Keratinocyte (primary cell): ENCODE results near the gene FUT6. TPM values are rescaled to one million over a fixed set of nuclear protein-coding genes. Genes with fewer than 3 reads are reported as not detected.

Source experiments
- DNase-seq: peaks from one replicate; pipeline ENCODE4 v3.0.0-alpha.2; 2011; ENCODE audit warnings: low read depth, missing footprints, low spot score
- FAIRE-seq: peaks from 2 replicates; lab custom pipeline; 2011; peaks lifted over from hg19 to GRCh38; lab: Jason Lieb, UNC
- H2AFZ ChIP-seq: 2 replicates; pipeline ENCODE4 v1.6.0; 2012; ENCODE audit warnings: low read length, control low read depth, inconsistent platforms; ENCODE audit not compliant: control insufficient read depth
- H3K27ac ChIP-seq: 2 replicates; pipeline ENCODE4 v1.5.1; 2011; ENCODE audit warnings: low read length; ENCODE audit not compliant: control insufficient read depth, insufficient read depth
- H3K27me3 ChIP-seq: 3 replicates; pipeline ENCODE4 v1.6.0; 2011; ENCODE audit warnings: low read length; ENCODE audit not compliant: control insufficient read depth, insufficient read depth; ENCODE audit errors: extremely low read depth
- H3K36me3 ChIP-seq, 2 experiments: 2 replicates in 1 of 2; 3 replicates in 1 of 2; pipeline ENCODE4 v1.5.1; 2011; ENCODE audit warnings: low read length in 2 of 2, mild to moderate bottlenecking in 1 of 2; ENCODE audit not compliant: control insufficient read depth in 2 of 2, insufficient read depth in 2 of 2; ENCODE audit errors: extremely low read depth in 1 of 2
- H3K4me1 ChIP-seq: 3 replicates; pipeline ENCODE4 v1.5.1; 2011; ENCODE audit warnings: low read length; ENCODE audit not compliant: control insufficient read depth, insufficient read depth; ENCODE audit errors: extremely low read depth
- H3K4me2 ChIP-seq: 3 replicates; pipeline ENCODE4 v1.6.0; 2011; ENCODE audit warnings: low read depth, low read length; ENCODE audit not compliant: control insufficient read depth, insufficient read depth; ENCODE audit errors: extremely low read depth
- H3K4me3 ChIP-seq, 3 experiments: fragments of 200-600 bp in 1 of 3; sonication (generic) in 1 of 3; 2 replicates in 2 of 3; 3 replicates in 1 of 3; pipeline ENCODE4 v1.5.1; 2011 to 2016; ENCODE audit warnings: low read length in 3 of 3, mild to moderate bottlenecking in 3 of 3, control low read depth in 2 of 3, inconsistent platforms in 1 of 3, low read depth in 1 of 3, mixed read lengths in 1 of 3, mixed run types in 1 of 3, moderate library complexity in 1 of 3; ENCODE audit not compliant: control insufficient read depth in 2 of 3, insufficient read depth in 2 of 3; ENCODE audit errors: extremely low read depth in 1 of 3
- H3K79me2 ChIP-seq: 2 replicates; pipeline ENCODE4 v1.6.0; 2012; ENCODE audit warnings: low read length; ENCODE audit not compliant: control insufficient read depth, insufficient read depth
- H3K9ac ChIP-seq: 3 replicates; pipeline ENCODE4 v1.6.0; 2011; ENCODE audit warnings: low read length; ENCODE audit not compliant: control insufficient read depth, insufficient read depth; ENCODE audit errors: extremely low read depth
- H3K9me1 ChIP-seq: 3 replicates; pipeline ENCODE4 v1.6.0; 2011; ENCODE audit warnings: low read length; ENCODE audit not compliant: control insufficient read depth, insufficient read depth; ENCODE audit errors: extremely low read depth
- H3K9me3 ChIP-seq: 2 replicates; pipeline ENCODE4 v1.5.1; 2012; ENCODE audit warnings: low read depth, low read length; ENCODE audit not compliant: control insufficient read depth
- H4K20me1 ChIP-seq: 3 replicates; pipeline ENCODE4 v1.6.0; 2011; ENCODE audit warnings: low read length; ENCODE audit not compliant: control insufficient read depth, insufficient read depth; ENCODE audit errors: extremely low read depth
- CTCF ChIP-seq, 3 experiments: IDR thresholded peaks in 1 of 3; conservative IDR thresholded peaks in 1 of 3; optimal IDR thresholded peaks in 1 of 3; 2 replicates in 2 of 3; 3 replicates in 1 of 3; pipeline versions ENCODE3 to v1.5.1; 2011; ENCODE audit warnings: low read length in 3 of 3, mild to moderate bottlenecking in 3 of 3, moderate library complexity in 2 of 3, control low read depth in 1 of 3, inconsistent platforms in 1 of 3; ENCODE audit not compliant: insufficient read depth in 2 of 3; ENCODE audit errors: extremely low read depth in 1 of 3
- EZH2 ChIP-seq: IDR thresholded peaks from one replicate; pipeline ENCODE4 v1.6.1; 2012; ENCODE audit warnings: inconsistent platforms, mild to moderate bottlenecking, low read length, moderate library complexity
- dilution Hi-C: fragments of 300-500 bp; cut with MboI; formaldehyde crosslinking; loops from one replicate; pipeline ENCODE4 v1.7.0; 2020; ENCODE audit warnings: low sequenced_read_pairs; ENCODE audit not compliant: extremely low pct_ligation_motif_present
- polyA plus RNA-seq, 5 experiments: library from polyadenylated mRNA; depleted of rRNA in 3 of 5; stranded (reverse) in 3 of 5; stranded (forward) in 1 of 5; unstranded in 1 of 5; fragments of >200 nt; gene quantifications; 1 replicate in 1 of 5; 2 replicates in 3 of 5; 3 replicates in 1 of 5; pipeline versions ENCODE4 v1.2.1 to v1.2.3, GENCODE V29; 2011 to 2012; ENCODE audit warnings: missing spikeins in 2 of 5, low read depth in 1 of 5, low replicate concordance in 1 of 5

The FUT6 gene
- polyA plus RNA-seq, 1 donor (not counting 4 experiments of a cell fraction or from before 2014, with no cell fraction given), result not detected

- H3K9me3 ChIP-seq, result no peaks in the 10 kb centered on the region
- H3K79me2 ChIP-seq, result no peaks in the 10 kb centered on the region
- no peaks in the 10 kb centered on the region for H3K36me3 ChIP-seq
- H3K27me3 ChIP-seq, result peaks cover 15% of the 10 kb centered on the region
- no peak overlapping the region for H2AFZ ChIP-seq
- H3K9ac ChIP-seq, result no peak overlapping the region
- FAIRE-seq, result no peak
- TF ChIP-seq EZH2 (no peak), CTCF (optimal IDR thresholded peaks at IDR 0.05 in 1 of 3, IDR thresholded peaks at IDR 0.05 in 1 of 3, conservative IDR thresholded peaks at IDR 0.05 in 1 of 3; ENCODE audit: extremely low read depth in 1 of 3, insufficient read depth in 2 of 3, low read length in 3 of 3) (no peak)
- no peak overlapping the region for H3K4me3 ChIP-seq
- dilution Hi-C loops, result no loop called here
- H3K4me2 ChIP-seq, result no peak overlapping the region
- no peaks in the 10 kb centered on the region for H3K9me1 ChIP-seq
- H3K4me1 ChIP-seq, result no peaks in the 10 kb centered on the region
- DNase-seq, result no peak
- H3K27ac ChIP-seq, result no peak overlapping the region
- H4K20me1 ChIP-seq, result no peaks in the 10 kb centered on the region
Measured at GRCh38 chr19:5832527-5833216, 6.8 kb downstream of the FUT6 start.

- FAIRE-seq (no peak), DNase-seq (no peak)
- Histone ChIP-seq H3K9ac (no peak overlapping the region), H3K27ac (no peak overlapping the region), H3K36me3 (no peaks in the 10 kb centered on the region), H3K9me1 (no peaks in the 10 kb centered on the region), H3K79me2 (no peaks in the 10 kb centered on the region), H3K9me3 (no peaks in the 10 kb centered on the region), H3K4me3 (no peak overlapping the region), H3K4me1 (no peaks in the 10 kb centered on the region), H2AFZ (no peak overlapping the region), H3K4me2 (no peak overlapping the region), H4K20me1 (no peaks in the 10 kb centered on the region), H3K27me3 (peaks cover 15% of the 10 kb centered on the region)
- dilution Hi-C loops, result no loop called here
- TF ChIP-seq CTCF (optimal IDR thresholded peaks at IDR 0.05 in 1 of 3, IDR thresholded peaks at IDR 0.05 in 1 of 3, conservative IDR thresholded peaks at IDR 0.05 in 1 of 3; ENCODE audit: extremely low read depth in 1 of 3, insufficient read depth in 2 of 3, low read length in 3 of 3) (no peak), EZH2 (no peak)
Measured at GRCh38 chr19:5832061-5832460, 7.4 kb downstream of the FUT6 start.
